ENCODE measurements around the gene SCN4B. TPM values are rescaled to one million over a fixed set of nuclear protein-coding genes. Genes with fewer than 3 reads are reported as not detected.

SCN4B gene
- total RNA-seq, 1 experiment from 2014 or later = not detected

GRCh38 chr11:118120793-118121192 is 31.8 kb downstream of the SCN4B start:
- no peak overlapping the region for H3K27ac ChIP-seq
- no peaks in the 10 kb centered on the region for H3K4me1 ChIP-seq (replicated peaks)
- no peaks in the 10 kb centered on the region for H3K9me3 ChIP-seq (replicated peaks)
- H3K27me3 ChIP-seq (replicated peaks) = no peaks in the 10 kb centered on the region
- no peak overlapping the region for H3K4me3 ChIP-seq
- DNase-seq (ENCODE audit: low read depth in 1 of 2, low spot score in 2 of 2) = no peak
- no peaks in the 10 kb centered on the region for H3K36me3 ChIP-seq

- H3K27me3 ChIP-seq (replicated peaks) = no peaks in the 10 kb centered on the region
- H3K4me3 ChIP-seq = no peak overlapping the region
- H3K27ac ChIP-seq = no peak overlapping the region
- no peaks in the 10 kb centered on the region for H3K9me3 ChIP-seq (replicated peaks)
- no peaks in the 10 kb centered on the region for H3K4me1 ChIP-seq (replicated peaks)
- no peak for DNase-seq (ENCODE audit: low read depth in 1 of 2, low spot score in 2 of 2)
- no peaks in the 10 kb centered on the region for H3K36me3 ChIP-seq
Measured at GRCh38 chr11:118117790-118118601, 34.6 kb downstream of the SCN4B start.

GRCh38 chr11:118115048-118115447 is 37.6 kb downstream of the SCN4B start:
- no peak overlapping the region for H3K4me3 ChIP-seq
- DNase-seq (ENCODE audit: low read depth in 1 of 2, low spot score in 2 of 2) = no peak
- no peaks in the 10 kb centered on the region for H3K4me1 ChIP-seq (replicated peaks)
- no peaks in the 10 kb centered on the region for H3K9me3 ChIP-seq (replicated peaks)
- no peaks in the 10 kb centered on the region for H3K27me3 ChIP-seq (replicated peaks)
- H3K27ac ChIP-seq = no peak overlapping the region
- H3K36me3 ChIP-seq = no peaks in the 10 kb centered on the region

- H3K27me3 ChIP-seq (replicated peaks) = no peaks in the 10 kb centered on the region
- H3K27ac ChIP-seq = no peak overlapping the region
- DNase-seq (ENCODE audit: low read depth in 1 of 2, low spot score in 2 of 2) = no peak
- H3K9me3 ChIP-seq (replicated peaks) = no peaks in the 10 kb centered on the region
- H3K36me3 ChIP-seq = no peaks in the 10 kb centered on the region
- no peak overlapping the region for H3K4me3 ChIP-seq
- H3K4me1 ChIP-seq (replicated peaks) = no peaks in the 10 kb centered on the region
Measured at GRCh38 chr11:118114266-118114665, 38.4 kb downstream of the SCN4B start.

GRCh38 chr11:118112711-118113430 is 39.8 kb downstream of the SCN4B start:
- H3K9me3 ChIP-seq (replicated peaks) = no peaks in the 10 kb centered on the region
- no peaks in the 10 kb centered on the region for H3K27me3 ChIP-seq (replicated peaks)
- no peaks in the 10 kb centered on the region for H3K36me3 ChIP-seq
- DNase-seq (ENCODE audit: low read depth in 1 of 2, low spot score in 2 of 2) = no peak
- H3K4me3 ChIP-seq = no peak overlapping the region
- no peak overlapping the region for H3K27ac ChIP-seq
- no peaks in the 10 kb centered on the region for H3K4me1 ChIP-seq (replicated peaks)

- Histone ChIP-seq H3K27me3 (replicated peaks) (no peaks in the 10 kb centered on the region), H3K27ac (no peak overlapping the region)
Measured at GRCh38 chr11:118111744-118112035, 40.9 kb downstream of the SCN4B start.

GRCh38 chr11:118111019-118111743 is 41.4 kb downstream of the SCN4B start:
- DNase-seq (ENCODE audit: low read depth in 1 of 2, low spot score in 2 of 2) = no peak
- no peaks in the 10 kb centered on the region for H3K9me3 ChIP-seq (replicated peaks)
- no peak overlapping the region for H3K27ac ChIP-seq
- no peaks in the 10 kb centered on the region for H3K27me3 ChIP-seq (replicated peaks)
- H3K4me3 ChIP-seq = no peak overlapping the region
- H3K36me3 ChIP-seq = no peaks in the 10 kb centered on the region
- H3K4me1 ChIP-seq (replicated peaks) = no peaks in the 10 kb centered on the region

More at GRCh38 chr11:118111744-118112035, 40.9 kb downstream of the SCN4B start:
- Histone ChIP-seq H3K9me3 (replicated peaks) (no peaks in the 10 kb centered on the region), H3K36me3 (no peaks in the 10 kb centered on the region), H3K4me1 (replicated peaks) (no peaks in the 10 kb centered on the region), H3K4me3 (no peak overlapping the region)
- no peak for DNase-seq (ENCODE audit: low read depth in 1 of 2, low spot score in 2 of 2)

GRCh38 chr11:118109231-118109630 is 43.4 kb downstream of the SCN4B start:
- no peak overlapping the region for H3K4me3 ChIP-seq
- no peak for DNase-seq (ENCODE audit: low read depth in 1 of 2, low spot score in 2 of 2)
- H3K9me3 ChIP-seq (replicated peaks) = no peaks in the 10 kb centered on the region
- H3K4me1 ChIP-seq (replicated peaks) = no peaks in the 10 kb centered on the region
- no peak overlapping the region for H3K27ac ChIP-seq
- no peaks in the 10 kb centered on the region for H3K27me3 ChIP-seq (replicated peaks)
- no peaks in the 10 kb centered on the region for H3K36me3 ChIP-seq

GRCh38 chr11:118108513-118108912 is 44.1 kb downstream of the SCN4B start:
- Histone ChIP-seq H3K27ac (no peak overlapping the region), H3K4me1 (replicated peaks) (no peaks in the 10 kb centered on the region), H3K9me3 (replicated peaks) (no peaks in the 10 kb centered on the region), H3K27me3 (replicated peaks) (no peaks in the 10 kb centered on the region), H3K4me3 (no peak overlapping the region), H3K36me3 (no peaks in the 10 kb centered on the region)
- DNase-seq (ENCODE audit: low read depth in 1 of 2, low spot score in 2 of 2) = no peak

- no peak for DNase-seq (ENCODE audit: low read depth in 1 of 2, low spot score in 2 of 2)
- Histone ChIP-seq H3K4me3 (no peak overlapping the region), H3K9me3 (replicated peaks) (no peaks in the 10 kb centered on the region), H3K36me3 (no peaks in the 10 kb centered on the region), H3K27me3 (replicated peaks) (no peaks in the 10 kb centered on the region), H3K4me1 (replicated peaks) (no peaks in the 10 kb centered on the region), H3K27ac (no peak overlapping the region)
Measured at GRCh38 chr11:118106789-118107335, 45.8 kb downstream of the SCN4B start.

- H3K27ac ChIP-seq = no peak overlapping the region
- no peaks in the 10 kb centered on the region for H3K27me3 ChIP-seq (replicated peaks)
- H3K4me3 ChIP-seq = no peak overlapping the region
- H3K4me1 ChIP-seq (replicated peaks) = no peaks in the 10 kb centered on the region
- H3K9me3 ChIP-seq (replicated peaks) = no peaks in the 10 kb centered on the region
- no peaks in the 10 kb centered on the region for H3K36me3 ChIP-seq
- DNase-seq (ENCODE audit: low read depth in 1 of 2, low spot score in 2 of 2) = no peak
Measured at GRCh38 chr11:118105657-118106305, 46.8 kb downstream of the SCN4B start.

GRCh38 chr11:118104491-118104890 is 48.1 kb downstream of the SCN4B start:
- no peak for DNase-seq (ENCODE audit: low read depth in 1 of 2, low spot score in 2 of 2)
- Histone ChIP-seq H3K27me3 (replicated peaks) (no peaks in the 10 kb centered on the region), H3K27ac (no peak overlapping the region)

GRCh38 chr11:118102721-118103261 is 49.8 kb downstream of the SCN4B start:
- no peaks in the 10 kb centered on the region for H3K9me3 ChIP-seq (replicated peaks)
- H3K36me3 ChIP-seq = no peaks in the 10 kb centered on the region
- H3K4me1 ChIP-seq (replicated peaks) = no peaks in the 10 kb centered on the region
- no peak overlapping the region for H3K27ac ChIP-seq
- no peak overlapping the region for H3K4me3 ChIP-seq
- no peaks in the 10 kb centered on the region for H3K27me3 ChIP-seq (replicated peaks)
- DNase-seq (ENCODE audit: low read depth in 1 of 2, low spot score in 2 of 2) = no peak

More at GRCh38 chr11:118104491-118104890, 48.1 kb downstream of the SCN4B start:
- no peaks in the 10 kb centered on the region for H3K9me3 ChIP-seq (replicated peaks)
- H3K36me3 ChIP-seq = no peaks in the 10 kb centered on the region
- H3K4me3 ChIP-seq = no peak overlapping the region
- no peaks in the 10 kb centered on the region for H3K4me1 ChIP-seq (replicated peaks)
